Hematopoietic multipotent progenitor cell treated with erythropoietin and hydrocortisone succinate and interleukin-3 and kit ligand, for 4 days (in vitro differentiated cells): Measurements from ENCODE around the gene FAM120B.

Source experiments
- DNase-seq: peaks from one replicate; pipeline ENCODE4 v3.0.0-alpha.2; 2015

Gene FAM120B

GRCh38 chr6:170287371-170287876 is 19.1 kb upstream of the FAM120B start:
- no peak for DNase-seq

- DNase-seq: no peak
Observed at GRCh38 chr6:170288091-170288631, 18.4 kb upstream of the FAM120B start.

GRCh38 chr6:170288852-170289179 is 17.7 kb upstream of the FAM120B start:
- DNase-seq: no peak

GRCh38 chr6:170289180-170289931 is 17.2 kb upstream of the FAM120B start:
- DNase-seq: peak; percentile 12

GRCh38 chr6:170289951-170290295 is 16.6 kb upstream of the FAM120B start:
- DNase-seq: no peak

- DNase-seq: peak; percentile 48
Observed at GRCh38 chr6:170290296-170291128, 16.0 kb upstream of the FAM120B start, which contains the start of gene DLL1. DLL1 (minus strand) TSS chr6:170291078; CDS start chr6:170290139, 939 bp downstream.

GRCh38 chr6:170291271-170292110 is 15.1 kb upstream of the FAM120B start:
- DNase-seq: peak; percentile 55

- no peak for DNase-seq
Observed at GRCh38 chr6:170292111-170292406, 14.5 kb upstream of the FAM120B start.

GRCh38 chr6:170292407-170293158 is 14.0 kb upstream of the FAM120B start:
- peak; percentile 40 for DNase-seq

GRCh38 chr6:170293341-170294231 is 13.0 kb upstream of the FAM120B start:
- DNase-seq: no peak

GRCh38 chr6:170294298-170294730 is 12.2 kb upstream of the FAM120B start:
- no peak for DNase-seq

GRCh38 chr6:170294813-170295509 is 11.6 kb upstream of the FAM120B start:
- DNase-seq: no peak

- DNase-seq: peak; percentile 50
Observed at GRCh38 chr6:170295510-170296422, 10.8 kb upstream of the FAM120B start.

- DNase-seq: no peak
Observed at GRCh38 chr6:170296423-170296745, 10.2 kb upstream of the FAM120B start.

GRCh38 chr6:170296746-170297575 is 9.6 kb upstream of the FAM120B start:
- DNase-seq: no peak

- DNase-seq: no peak
Observed at GRCh38 chr6:170297576-170298330, 8.8 kb upstream of the FAM120B start.

- DNase-seq: peak; percentile 13
Observed at GRCh38 chr6:170298688-170299087, 7.9 kb upstream of the FAM120B start.

GRCh38 chr6:170301184-170301583 is 5.4 kb upstream of the FAM120B start:
- no peak for DNase-seq
